ENCODE results near the gene CIITA. TPM values are rescaled to one million over a fixed set of nuclear protein-coding genes. Genes with fewer than 3 reads are reported as not detected.

Gene CIITA
- total RNA-seq, 2 donors from 2014 or later, result 4.9 to 10.2 TPM

GRCh38 chr16:10871157-10871991 lies 5.6 kb upstream of the CIITA start:
- intact Hi-C loops (cut with DNase I, micrococcal nuclease), result no loop called here
- DNase-seq (peak; percentile 72 to 93), ATAC-seq (peak; percentile 87)

DNA sequence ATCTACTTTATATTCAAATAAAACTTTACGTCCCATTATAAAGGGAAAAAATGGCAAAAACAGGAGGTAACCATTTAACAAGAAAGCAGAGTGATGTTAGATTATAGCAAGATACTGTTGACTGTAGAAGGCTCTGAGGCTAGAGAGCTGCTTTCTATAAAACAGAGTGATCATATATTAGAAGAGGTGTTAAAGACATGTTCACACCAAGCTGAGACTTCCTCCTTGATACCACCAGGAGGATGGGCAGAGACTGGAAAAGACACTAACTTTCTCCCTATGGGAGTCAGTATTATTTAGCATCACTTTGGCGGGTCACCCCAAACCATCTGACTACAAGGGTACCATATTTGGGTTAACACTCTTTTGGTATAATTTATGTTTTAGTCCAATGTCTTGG lies 687 bp upstream of the CIITA start:
- intact Hi-C loops (cut with DNase I, micrococcal nuclease), result no loop called here
- ATAC-seq (no peak), DNase-seq (no peak)

DNA sequence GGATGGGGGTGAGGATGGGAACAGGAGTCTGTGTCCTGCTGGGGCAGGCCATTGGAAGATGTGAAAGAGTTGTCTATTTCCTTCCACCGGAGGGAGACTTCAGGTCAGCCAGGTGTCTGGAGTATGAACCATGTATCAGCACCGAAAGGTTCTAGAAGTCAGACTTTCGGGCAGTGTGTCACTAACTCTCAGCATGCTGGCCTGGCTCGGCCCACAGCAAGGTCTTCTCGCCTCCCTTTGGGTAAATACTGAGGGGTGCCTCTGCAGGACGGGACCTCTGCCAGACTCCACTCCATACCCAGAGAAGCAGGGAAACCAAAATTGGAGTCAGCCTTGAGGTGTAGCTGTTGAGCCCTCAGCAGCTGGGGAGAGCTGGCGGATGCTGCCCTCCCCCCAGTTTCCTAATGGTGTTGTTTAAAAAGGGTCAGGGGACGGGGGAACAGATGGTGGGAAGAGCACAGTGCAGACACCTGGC lies 507 bp downstream of the CIITA start:
- DNase-seq (no peak), ATAC-seq (no peak)
- intact Hi-C loops (cut with DNase I, micrococcal nuclease), result no loop called here

DNA sequence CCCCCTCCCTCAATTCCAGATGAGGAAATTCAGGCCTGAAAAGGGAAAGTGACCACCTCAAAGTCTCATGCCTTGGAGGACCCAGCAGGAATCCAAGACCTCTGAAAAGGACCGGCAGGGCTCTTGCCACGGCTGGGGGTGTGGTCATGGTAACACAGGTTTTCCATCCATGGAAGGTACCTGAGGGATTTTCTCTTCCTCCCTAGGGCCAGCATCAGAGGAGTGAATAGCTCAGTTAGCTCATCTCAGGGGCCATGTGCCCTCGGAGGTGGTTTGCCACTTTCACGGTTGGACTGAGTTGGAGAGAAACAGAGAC lies 1.3 kb downstream of the CIITA start:
- ATAC-seq (peak; percentile 38), DNase-seq (no peak)
- intact Hi-C loops (cut with DNase I, micrococcal nuclease), result no loop called here

DNA sequence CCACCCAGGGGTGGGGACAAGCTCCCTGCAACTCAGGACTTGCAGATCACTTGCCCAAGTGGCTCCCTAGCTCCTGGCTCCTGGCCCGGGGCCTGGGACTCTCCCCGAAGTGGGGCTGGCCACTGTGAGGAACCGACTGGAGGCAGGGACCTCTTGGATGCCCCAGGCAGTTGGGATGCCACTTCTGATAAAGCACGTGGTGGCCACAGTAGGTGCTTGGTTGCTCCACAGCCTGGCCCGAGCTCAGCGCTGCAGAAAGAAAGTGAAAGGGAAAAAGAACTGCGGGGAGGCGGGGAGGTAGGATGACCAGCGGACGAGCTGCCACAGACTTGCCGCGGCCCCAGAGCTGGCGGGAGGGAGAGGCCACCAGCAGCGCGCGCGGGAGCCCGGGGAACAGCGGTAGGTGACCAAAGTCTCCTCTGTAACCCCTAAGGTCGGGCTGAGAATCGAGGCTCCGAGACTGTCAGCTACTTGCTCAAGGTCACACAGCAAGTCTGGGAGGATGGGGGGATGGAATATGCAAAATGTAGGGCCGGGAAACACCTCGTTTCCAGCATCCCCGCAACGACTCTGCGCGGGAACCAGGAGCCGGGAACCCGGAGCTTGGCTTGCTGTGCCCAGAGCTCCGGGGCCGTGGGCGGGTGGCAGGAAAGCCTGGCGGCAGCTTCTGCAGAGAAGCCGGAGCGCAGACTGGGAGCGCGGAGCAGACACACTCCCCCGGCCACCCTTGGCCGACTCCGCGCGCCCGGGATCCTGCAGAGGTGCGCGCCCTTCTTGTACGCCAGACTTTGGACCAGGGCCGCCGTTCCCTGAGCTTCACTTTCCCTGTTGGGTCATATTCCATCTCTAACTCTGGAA lies 1.9 kb downstream of the CIITA start:
- peak; percentile 71 for ATAC-seq
- intact Hi-C loops (cut with DNase I, micrococcal nuclease), result no loop called here
- DNase-seq, result peak; percentile 47 to 48

GRCh38 chr16:10879681-10880589 lies 2.9 kb downstream of the CIITA start:
- ATAC-seq, result no peak
- intact Hi-C loops (cut with DNase I, micrococcal nuclease), result no loop called here
- no peak for DNase-seq

GRCh38 chr16:10880594-10881452 lies 3.8 kb downstream of the CIITA start:
- intact Hi-C loops (cut with DNase I, micrococcal nuclease), result no loop called here
- ATAC-seq (no peak), DNase-seq (no peak)

DNA sequence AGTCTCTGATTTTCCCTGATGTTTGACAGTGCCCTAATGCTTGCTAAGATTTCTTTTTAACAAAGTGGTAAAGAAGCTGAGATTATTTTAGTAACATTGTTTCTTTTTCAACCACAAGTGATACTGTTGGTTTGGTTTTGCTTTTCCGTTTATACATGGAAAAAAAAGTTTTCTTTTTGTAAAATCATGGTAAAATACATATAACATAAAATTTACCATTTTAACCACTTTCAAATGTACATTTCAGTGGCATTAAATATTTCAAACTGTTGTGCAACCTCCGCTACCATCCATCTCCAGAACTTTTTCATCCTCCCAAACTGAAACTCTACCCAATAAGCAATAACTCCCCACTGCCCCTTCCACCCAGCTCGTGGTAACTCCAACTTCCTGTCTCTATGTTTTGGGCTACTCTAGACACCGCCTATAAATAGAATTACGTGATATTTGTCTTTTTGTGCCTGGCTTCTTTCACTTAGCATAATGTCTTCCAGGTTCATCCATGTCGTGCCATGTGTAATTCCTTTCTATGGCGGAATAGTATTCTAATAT lies 4.6 kb downstream of the CIITA start:
- intact Hi-C loops (cut with DNase I, micrococcal nuclease), result no loop called here
- no peak for DNase-seq
- ATAC-seq, result no peak

DNA sequence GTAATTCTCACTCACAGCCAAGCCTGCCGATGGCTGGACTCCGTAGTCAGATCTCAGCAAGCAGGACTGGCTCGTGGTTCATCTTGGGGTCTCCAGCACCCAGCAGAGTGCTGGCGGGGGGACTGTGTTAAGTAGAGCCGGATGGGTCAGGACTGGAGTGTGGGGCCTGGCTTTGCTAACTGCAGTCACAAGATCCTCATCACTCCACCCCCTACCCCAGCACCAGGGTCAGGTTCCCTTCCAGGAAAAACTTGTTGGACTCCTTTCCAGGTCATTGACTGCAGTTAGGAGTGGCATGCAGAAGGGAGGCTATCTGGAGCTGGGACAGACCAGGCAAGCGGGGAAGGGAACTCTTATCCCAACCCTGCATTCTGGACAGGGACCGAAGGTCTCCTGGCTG lies 6.0 kb downstream of the CIITA start:
- no peak for DNase-seq
- intact Hi-C loops (cut with DNase I, micrococcal nuclease), result no loop called here
- no peak for ATAC-seq

DNA sequence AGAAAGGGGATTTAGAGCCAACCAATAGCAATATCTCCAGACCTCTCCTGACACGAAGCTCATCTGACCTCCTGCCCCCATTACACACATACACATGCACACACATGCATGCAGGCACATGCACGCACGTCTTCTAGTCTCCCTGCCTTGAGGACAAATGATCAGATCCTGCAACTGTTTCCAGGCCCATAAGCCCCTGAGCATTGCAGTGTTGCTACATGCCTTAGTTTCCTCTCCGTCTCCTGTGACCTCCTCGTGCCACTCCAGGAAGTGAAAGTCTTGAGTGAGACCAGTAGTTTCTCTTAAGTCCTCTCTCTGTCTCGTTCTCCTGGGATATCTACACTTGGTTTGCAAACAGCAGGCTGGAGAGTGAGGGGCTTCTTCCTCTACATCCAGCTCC lies 8.2 kb downstream of the CIITA start:
- no peak for ATAC-seq
- intact Hi-C loops (cut with DNase I, micrococcal nuclease), result no loop called here
- no peak for DNase-seq

DNA sequence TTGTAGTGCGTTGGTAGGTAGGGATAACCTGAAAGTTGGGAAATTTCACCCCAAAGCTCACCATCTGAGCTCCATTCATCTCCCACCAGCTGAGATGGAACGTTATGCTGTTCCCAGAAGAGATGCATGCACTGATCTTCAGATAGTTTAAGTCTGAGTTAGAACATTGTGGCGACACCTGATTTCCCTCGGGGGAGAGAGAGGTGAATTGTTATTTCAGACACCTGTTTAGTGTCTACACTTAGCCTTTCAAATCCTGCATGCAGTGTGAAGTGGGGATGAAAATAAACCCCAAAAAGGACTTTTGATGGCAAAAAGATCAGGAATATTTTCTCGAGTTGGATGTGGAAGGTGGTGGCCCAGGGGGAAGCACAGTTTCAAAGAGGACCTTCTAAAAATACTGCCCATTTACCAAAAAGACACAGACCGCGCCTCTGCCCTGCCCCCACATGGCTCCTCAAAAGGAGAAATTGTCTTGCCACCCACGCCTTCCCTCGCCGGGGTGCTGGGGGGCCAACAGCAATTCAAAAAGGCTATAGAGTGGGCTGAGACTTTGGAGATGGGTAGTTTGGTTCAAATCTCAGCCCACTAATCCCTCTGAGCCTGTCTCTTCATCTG lies 11.4 kb downstream of the CIITA start:
- ATAC-seq (no peak), DNase-seq (peak in 1 of 2 donors; percentile 49)
- intact Hi-C loops (cut with DNase I, micrococcal nuclease), result no loop called here

GRCh38 chr16:10889855-10890254 lies 12.9 kb downstream of the CIITA start:
- ATAC-seq, result no peak
- DNase-seq, result no peak
- intact Hi-C loops (cut with DNase I, micrococcal nuclease), result loop anchor here in 1 of 2 donors (10.0 kb wide), 1 partner anchor 125 kb away; no protein-coding TSS in a partner anchor

GRCh38 chr16:10892782-10893318 lies 15.8 kb downstream of the CIITA start:
- intact Hi-C loops (cut with DNase I, micrococcal nuclease), result loop anchor here in 1 of 2 donors (10.0 kb wide), 1 partner anchor 128 kb away; no protein-coding TSS in a partner anchor
- DNase-seq (no peak), ATAC-seq (no peak)

- ATAC-seq, result no peak
- peak in 1 of 2 donors; percentile 73 for DNase-seq
- intact Hi-C loops (cut with DNase I, micrococcal nuclease), result loop anchor here in 1 of 2 donors (10.0 kb wide), 1 partner anchor 130 kb away; no protein-coding TSS in a partner anchor
Observed at GRCh38 chr16:10895053-10895946, 18.3 kb downstream of the CIITA start.

DNA sequence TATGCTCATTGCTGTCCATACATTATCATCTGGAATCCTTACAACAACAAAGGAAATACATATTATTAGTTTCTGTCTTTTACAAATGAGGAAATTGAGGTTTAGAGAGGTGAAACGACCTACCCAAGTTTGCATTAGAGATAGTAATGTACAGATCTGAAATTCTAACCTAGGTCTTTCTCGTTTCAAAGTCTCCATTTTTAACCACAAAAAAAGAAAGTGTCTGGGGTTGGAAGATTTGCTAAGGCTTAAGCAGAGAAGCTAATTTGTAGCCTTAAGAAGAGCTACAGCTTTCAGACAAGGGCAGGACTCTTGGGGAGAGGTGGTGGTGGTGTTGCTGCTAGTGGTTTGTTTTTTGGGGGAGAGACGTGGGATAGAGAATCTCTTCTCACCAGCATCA lies 19.2 kb downstream of the CIITA start:
- DNase-seq, result no peak
- ATAC-seq, result no peak
- intact Hi-C loops (cut with DNase I, micrococcal nuclease), result loop anchor here in 1 of 2 donors (10.0 kb wide), 1 partner anchor 131 kb away; no protein-coding TSS in a partner anchor

- intact Hi-C loops (cut with DNase I, micrococcal nuclease), result loop anchor here in 1 of 2 donors (10.0 kb wide), 1 partner anchor 132 kb away; no protein-coding TSS in a partner anchor
- DNase-seq (no peak), ATAC-seq (no peak)
Observed at GRCh38 chr16:10896723-10897122, 19.7 kb downstream of the CIITA start.
